ENCODE results near the gene MRE11.

MRE11 gene

DNA sequence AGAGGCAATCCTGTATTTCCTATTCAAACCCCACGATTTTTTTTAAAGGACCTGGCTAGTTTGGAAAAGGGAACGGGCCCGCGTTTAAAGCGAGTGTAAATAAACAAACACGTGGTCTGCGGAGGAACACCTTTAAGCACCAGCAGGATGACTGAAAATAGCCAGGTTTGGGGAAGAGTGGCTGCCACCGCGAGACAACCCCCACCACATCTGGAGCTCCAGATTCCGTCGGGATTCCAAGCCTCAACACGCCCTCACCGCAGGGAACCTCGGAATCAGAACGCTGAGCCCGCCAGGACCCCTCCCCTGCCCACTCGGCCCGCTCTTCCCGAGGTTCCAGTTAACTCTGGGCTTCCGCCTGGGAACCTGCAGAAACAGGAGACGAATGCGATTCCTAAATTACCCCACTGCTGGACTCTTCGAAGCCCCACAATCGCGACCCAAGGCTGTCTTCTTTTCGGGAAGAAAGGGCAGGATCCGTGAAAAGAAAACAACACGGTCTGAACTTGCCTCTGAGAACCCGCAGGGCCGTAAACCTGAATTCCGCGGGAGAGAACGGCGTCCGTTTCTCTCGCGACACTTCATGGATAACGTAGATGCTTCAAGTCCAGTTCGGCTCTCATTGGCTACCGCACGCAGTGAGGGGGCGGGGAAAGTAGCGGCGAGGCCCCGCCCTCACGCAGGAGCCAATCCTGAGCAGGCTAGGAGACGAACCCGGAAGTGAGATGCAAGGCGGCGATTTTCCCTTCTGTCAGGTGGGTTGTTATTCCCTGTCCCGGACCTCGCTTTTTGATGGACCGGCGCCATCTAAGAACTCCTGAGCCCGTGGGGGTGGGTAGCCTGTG lies at the start of gene MRE11, which contains the start of gene ANKRD49:
Gene MRE11, minus strand, starts transcription at position 564 of the 845 bp plus-strand sequence. CDS start 1,043 bp downstream, outside the sequence.
Gene ANKRD49, plus strand, starts transcription at position 704 of the 845 bp plus-strand sequence. CDS start 2,710 bp downstream, outside the sequence.
- Mint-ChIP-seq H3K27me3 (ENCODE audit: low read depth) (no peaks in the 10 kb centered on the region), H3K4me1 (ENCODE audit: low read depth) (peaks cover 29% of the 10 kb centered on the region), H3K27ac (peak within 1 kb of the TSS; percentile 93), H3K4me3 (peak within 1 kb of the TSS; percentile 91), H3K9me3 (no peaks in the 10 kb centered on the region), H3K36me3 (ENCODE audit: low read depth) (peaks cover 26% of the 10 kb centered on the region)

DNA sequence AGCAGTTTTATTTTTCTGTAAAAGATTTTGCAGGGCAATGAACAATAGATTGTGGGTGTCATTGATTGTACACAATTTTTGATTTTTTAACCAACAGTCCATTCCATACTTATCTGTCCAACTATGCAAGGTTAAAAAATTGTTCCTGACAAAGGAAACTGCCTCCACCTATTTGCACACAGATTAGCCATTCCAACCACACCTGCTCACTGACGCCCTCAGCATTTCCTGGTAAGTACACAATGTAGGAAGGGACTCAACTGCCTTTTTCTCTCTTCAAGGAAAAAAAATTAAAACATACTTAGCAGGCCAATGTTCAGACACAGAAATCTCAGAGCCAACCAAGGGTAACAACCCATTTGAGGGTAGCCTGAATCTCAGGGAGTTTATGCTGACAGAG lies 45.8 kb upstream of the MRE11 start:
- Mint-ChIP-seq H3K4me3 (no peak overlapping the region), H3K36me3 (ENCODE audit: low read depth) (no peaks in the 10 kb centered on the region), H3K27me3 (ENCODE audit: low read depth) (peaks cover 20% of the 10 kb centered on the region), H3K9me3 (no peaks in the 10 kb centered on the region), H3K4me1 (ENCODE audit: low read depth) (peaks cover 10% of the 10 kb centered on the region), H3K27ac (no peak overlapping the region)

DNA sequence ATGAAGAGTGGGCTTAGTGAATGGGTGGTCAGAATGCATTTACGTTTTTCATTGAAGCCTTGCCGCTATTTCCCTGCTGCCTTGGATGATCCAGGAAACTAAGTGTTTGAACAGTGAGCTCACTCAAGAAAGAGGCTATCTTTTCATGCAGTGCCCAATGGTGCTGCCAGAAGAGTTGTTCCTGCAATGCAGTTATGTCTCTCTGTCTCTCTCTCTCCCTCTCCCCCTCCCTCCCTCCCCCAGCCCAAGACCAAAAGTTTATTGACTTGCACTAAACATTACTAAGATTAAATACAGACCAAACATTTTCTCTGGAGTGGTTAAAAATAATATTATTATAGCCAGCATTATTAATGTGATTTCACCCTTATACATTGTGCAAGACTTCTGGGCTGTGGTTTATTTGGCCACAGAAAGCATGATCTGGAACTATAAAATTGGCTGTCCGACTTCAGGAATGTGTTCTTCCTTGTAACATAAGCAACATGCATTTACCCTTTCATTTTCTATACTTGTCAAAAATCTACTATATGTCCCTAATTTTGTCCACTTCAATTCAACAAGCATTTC lies 43.5 kb upstream of the MRE11 start:
- Mint-ChIP-seq H3K4me1 (ENCODE audit: low read depth) (no peaks in the 10 kb centered on the region), H3K27me3 (ENCODE audit: low read depth) (peaks cover 34% of the 10 kb centered on the region), H3K27ac (no peak overlapping the region), H3K9me3 (no peaks in the 10 kb centered on the region), H3K4me3 (no peak overlapping the region), H3K36me3 (ENCODE audit: low read depth) (no peaks in the 10 kb centered on the region)

- H3K27ac Mint-ChIP-seq = no peak overlapping the region
- H3K4me3 Mint-ChIP-seq = no peak overlapping the region
- H3K27me3 Mint-ChIP-seq (ENCODE audit: low read depth) = peaks cover 35% of the 10 kb centered on the region
- H3K36me3 Mint-ChIP-seq (ENCODE audit: low read depth) = no peaks in the 10 kb centered on the region
- no peaks in the 10 kb centered on the region for H3K9me3 Mint-ChIP-seq
- no peaks in the 10 kb centered on the region for H3K4me1 Mint-ChIP-seq (ENCODE audit: low read depth)
Observed at GRCh38 chr11:94536386-94536785, 42.7 kb upstream of the MRE11 start.

DNA sequence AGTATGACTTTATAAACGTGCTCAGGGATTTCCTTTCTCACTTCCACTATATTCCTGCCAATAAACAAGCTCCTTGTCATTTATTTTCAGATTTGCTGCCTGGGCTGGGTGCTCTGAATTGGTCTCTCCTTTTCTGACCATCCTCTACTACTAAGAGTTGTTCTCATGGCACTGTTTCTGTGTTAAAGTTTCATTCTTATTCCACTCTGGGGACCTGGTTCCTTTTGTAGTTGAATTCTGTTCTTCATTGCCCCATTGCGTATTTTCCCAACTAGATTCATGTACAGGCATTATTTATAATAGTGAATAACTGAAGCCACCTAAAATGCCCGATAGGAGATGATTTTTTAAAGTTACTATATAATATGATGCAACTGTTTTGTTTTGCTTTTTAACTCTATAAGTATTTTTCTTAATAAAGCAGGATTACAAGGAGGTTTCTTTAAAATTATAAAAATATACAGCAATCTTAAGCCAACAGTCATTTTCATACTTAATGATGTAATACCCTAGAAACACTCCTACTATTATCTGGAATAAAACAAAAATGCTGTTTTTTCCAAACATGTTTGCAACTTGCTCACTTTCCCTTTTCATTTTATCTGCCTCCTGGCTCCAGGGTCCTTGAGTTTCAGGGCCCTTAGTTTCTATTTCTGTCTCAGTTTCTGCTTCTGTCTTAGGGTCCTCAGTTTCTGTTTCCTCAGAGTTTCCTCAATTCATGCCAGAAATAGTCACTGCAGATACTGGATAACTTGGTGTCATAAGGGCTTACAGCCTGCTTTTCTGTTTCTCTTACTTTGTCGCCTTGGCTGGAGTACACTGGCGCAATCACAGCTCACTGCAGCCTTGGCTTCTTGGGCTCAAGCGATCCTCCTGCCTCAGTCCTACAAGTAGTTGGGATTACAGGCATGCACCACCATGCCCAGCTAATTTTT lies 40.3 kb upstream of the MRE11 start:
- Mint-ChIP-seq H3K9me3 (no peaks in the 10 kb centered on the region), H3K27ac (no peak overlapping the region), H3K36me3 (ENCODE audit: low read depth) (no peaks in the 10 kb centered on the region), H3K4me1 (ENCODE audit: low read depth) (no peaks in the 10 kb centered on the region), H3K4me3 (no peak overlapping the region), H3K27me3 (ENCODE audit: low read depth) (peaks cover 47% of the 10 kb centered on the region)

DNA sequence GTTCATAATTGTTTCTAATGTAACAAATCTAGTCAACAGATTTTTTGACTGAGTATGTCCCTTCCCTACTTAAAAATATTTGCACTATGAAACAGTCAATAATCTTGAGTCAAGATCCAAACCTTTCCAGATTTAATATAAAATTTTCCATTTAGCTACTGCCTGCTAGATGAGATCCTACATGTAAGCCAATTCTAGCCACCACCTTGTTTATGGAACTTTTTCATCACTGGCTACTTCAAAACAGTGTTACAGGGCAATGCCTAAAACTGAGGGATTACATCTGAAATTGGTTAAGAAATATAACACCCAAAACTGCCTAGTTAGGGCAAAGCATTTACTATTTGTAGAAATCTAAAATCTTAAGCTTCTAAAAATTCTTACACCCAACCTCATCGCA lies 39.6 kb upstream of the MRE11 start:
- H3K4me1 Mint-ChIP-seq (ENCODE audit: low read depth) = no peaks in the 10 kb centered on the region

GRCh38 chr11:94532211-94532610 lies 38.6 kb upstream of the MRE11 start:
- no peaks in the 10 kb centered on the region for H3K9me3 Mint-ChIP-seq
- no peak overlapping the region for H3K27ac Mint-ChIP-seq
- H3K4me3 Mint-ChIP-seq = no peak overlapping the region
- H3K4me1 Mint-ChIP-seq (ENCODE audit: low read depth) = no peaks in the 10 kb centered on the region
- no peaks in the 10 kb centered on the region for H3K36me3 Mint-ChIP-seq (ENCODE audit: low read depth)
- peaks cover 54% of the 10 kb centered on the region for H3K27me3 Mint-ChIP-seq (ENCODE audit: low read depth)

More for the DNA sequence above, 39.6 kb upstream of the MRE11 start:
- Mint-ChIP-seq H3K27ac (no peak overlapping the region), H3K27me3 (ENCODE audit: low read depth) (peaks cover 52% of the 10 kb centered on the region), H3K4me3 (no peak overlapping the region), H3K36me3 (ENCODE audit: low read depth) (no peaks in the 10 kb centered on the region), H3K9me3 (no peaks in the 10 kb centered on the region)

DNA sequence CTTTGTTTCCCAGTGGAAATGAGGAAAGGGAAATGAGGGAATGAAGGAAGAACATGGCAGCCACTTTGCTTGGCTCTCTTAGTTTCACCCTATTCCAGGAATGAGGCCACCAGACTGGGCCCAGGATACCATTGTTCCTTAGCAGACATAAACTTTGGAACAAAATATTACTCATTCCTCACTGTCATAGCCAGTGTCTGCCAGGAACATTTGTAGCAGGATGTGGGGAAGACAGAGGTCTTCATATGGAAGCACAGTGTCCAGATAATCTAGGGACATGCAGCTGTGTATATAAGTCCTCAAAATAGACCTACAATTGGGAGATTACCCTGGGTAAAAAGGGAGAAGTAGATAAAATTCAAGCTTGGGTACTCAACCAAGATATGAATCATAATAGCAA lies 34.9 kb upstream of the MRE11 start:
- H3K9me3 Mint-ChIP-seq = no peaks in the 10 kb centered on the region
- no peak overlapping the region for H3K4me3 Mint-ChIP-seq
- peaks cover 56% of the 10 kb centered on the region for H3K27me3 Mint-ChIP-seq (ENCODE audit: low read depth)
- H3K36me3 Mint-ChIP-seq (ENCODE audit: low read depth) = no peaks in the 10 kb centered on the region
- H3K4me1 Mint-ChIP-seq (ENCODE audit: low read depth) = no peaks in the 10 kb centered on the region
- no peak overlapping the region for H3K27ac Mint-ChIP-seq

GRCh38 chr11:94526645-94527438 lies 33.2 kb upstream of the MRE11 start:
- Mint-ChIP-seq H3K36me3 (ENCODE audit: low read depth) (no peaks in the 10 kb centered on the region), H3K27ac (no peak overlapping the region), H3K4me3 (no peak overlapping the region), H3K4me1 (ENCODE audit: low read depth) (no peaks in the 10 kb centered on the region), H3K9me3 (no peaks in the 10 kb centered on the region), H3K27me3 (ENCODE audit: low read depth) (peaks cover 53% of the 10 kb centered on the region)

- Mint-ChIP-seq H3K4me1 (ENCODE audit: low read depth) (no peaks in the 10 kb centered on the region), H3K9me3 (no peaks in the 10 kb centered on the region), H3K27ac (no peak overlapping the region), H3K27me3 (ENCODE audit: low read depth) (peaks cover 50% of the 10 kb centered on the region), H3K36me3 (ENCODE audit: low read depth) (no peaks in the 10 kb centered on the region), H3K4me3 (no peak overlapping the region)
Observed at GRCh38 chr11:94525546-94526324, 32.1 kb upstream of the MRE11 start.

- H3K27ac Mint-ChIP-seq = no peak overlapping the region
- no peaks in the 10 kb centered on the region for H3K9me3 Mint-ChIP-seq
- H3K36me3 Mint-ChIP-seq (ENCODE audit: low read depth) = no peaks in the 10 kb centered on the region
- H3K27me3 Mint-ChIP-seq (ENCODE audit: low read depth) = peaks cover 43% of the 10 kb centered on the region
- H3K4me1 Mint-ChIP-seq (ENCODE audit: low read depth) = no peaks in the 10 kb centered on the region
- H3K4me3 Mint-ChIP-seq = no peak overlapping the region
Observed at GRCh38 chr11:94524341-94524740, 30.7 kb upstream of the MRE11 start.

DNA sequence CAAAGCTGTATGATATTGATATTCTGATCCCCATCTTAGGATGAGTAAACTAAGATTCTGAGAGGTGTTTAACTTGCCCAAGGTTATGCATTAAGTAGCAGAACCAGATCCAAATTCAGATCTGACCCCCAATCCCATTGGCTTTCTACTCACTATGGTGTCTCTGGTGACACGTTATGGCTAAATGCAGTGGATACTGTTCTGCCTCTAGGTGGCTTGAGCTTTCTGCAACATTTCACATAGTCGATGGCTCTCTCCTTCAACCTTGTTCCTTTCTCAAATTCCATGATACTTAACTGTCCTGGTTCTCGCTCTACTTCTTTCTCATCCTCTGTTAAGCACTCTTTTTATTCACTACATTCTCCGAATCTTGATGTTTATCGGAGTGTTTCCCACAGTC lies 28.0 kb upstream of the MRE11 start:
- no peaks in the 10 kb centered on the region for H3K4me1 Mint-ChIP-seq (ENCODE audit: low read depth)
- H3K36me3 Mint-ChIP-seq (ENCODE audit: low read depth) = no peaks in the 10 kb centered on the region
- no peak overlapping the region for H3K4me3 Mint-ChIP-seq
- H3K27me3 Mint-ChIP-seq (ENCODE audit: low read depth) = peaks cover 31% of the 10 kb centered on the region
- H3K9me3 Mint-ChIP-seq = no peaks in the 10 kb centered on the region
- no peak overlapping the region for H3K27ac Mint-ChIP-seq

GRCh38 chr11:94519478-94520084 lies 25.9 kb upstream of the MRE11 start:
- H3K27ac Mint-ChIP-seq = no peak overlapping the region
- H3K4me3 Mint-ChIP-seq = no peak overlapping the region
- peaks cover 39% of the 10 kb centered on the region for H3K27me3 Mint-ChIP-seq (ENCODE audit: low read depth)
- no peaks in the 10 kb centered on the region for H3K9me3 Mint-ChIP-seq
- no peaks in the 10 kb centered on the region for H3K36me3 Mint-ChIP-seq (ENCODE audit: low read depth)
- no peaks in the 10 kb centered on the region for H3K4me1 Mint-ChIP-seq (ENCODE audit: low read depth)
